GM21825 (cell line): Measurements from ENCODE around the gene FXYD2.

ENCODE experiments used
- ATAC-seq: cut with Tn5 transposase; IDR thresholded peaks from one replicate; pipeline ENCODE4 v1.9.1; 2021; ENCODE audit warnings: mild to moderate bottlenecking, moderate library complexity; ENCODE audit not compliant: unreplicated experiment

The FXYD2 gene

DNA sequence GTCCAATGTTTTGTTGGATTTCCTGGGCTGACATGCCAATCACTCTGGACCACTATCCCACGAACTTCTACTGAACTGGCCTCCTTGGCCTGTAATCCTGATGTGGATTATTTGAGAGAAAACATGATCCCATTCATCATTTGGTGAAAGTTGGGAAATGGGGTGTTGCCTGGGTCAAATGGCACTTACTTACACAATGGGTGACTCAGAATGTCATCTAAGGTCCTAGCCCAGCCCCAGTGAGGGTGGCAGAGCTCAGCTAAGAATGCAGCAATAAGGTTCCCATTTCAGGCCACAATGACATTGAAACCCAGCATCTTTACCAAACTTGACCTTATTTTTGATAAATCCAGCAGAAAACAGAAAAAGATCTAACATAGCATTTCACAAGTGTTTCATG lies 19.5 kb downstream of the FXYD2 start:
- no peak for ATAC-seq

DNA sequence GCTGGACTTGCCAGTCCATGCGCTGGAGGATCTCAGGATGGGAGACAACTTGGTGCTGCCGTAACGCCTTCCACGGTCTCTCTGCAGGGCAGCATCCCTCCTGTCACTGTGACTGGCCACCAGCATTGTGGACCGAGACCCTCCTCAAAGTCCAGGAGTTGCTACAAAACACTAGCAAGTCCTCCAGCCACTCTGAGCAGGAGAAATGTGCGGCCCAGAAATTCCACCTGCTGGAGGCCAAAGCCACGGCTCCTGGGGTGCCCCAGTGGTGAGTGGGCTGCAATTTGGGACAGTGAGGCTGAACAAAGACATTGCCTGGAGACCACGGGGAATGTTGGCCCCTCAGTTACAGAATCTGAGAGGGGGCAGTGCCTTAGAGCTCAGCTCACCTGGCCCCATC lies 20.6 kb downstream of the FXYD2 start:
- no peak for ATAC-seq

DNA sequence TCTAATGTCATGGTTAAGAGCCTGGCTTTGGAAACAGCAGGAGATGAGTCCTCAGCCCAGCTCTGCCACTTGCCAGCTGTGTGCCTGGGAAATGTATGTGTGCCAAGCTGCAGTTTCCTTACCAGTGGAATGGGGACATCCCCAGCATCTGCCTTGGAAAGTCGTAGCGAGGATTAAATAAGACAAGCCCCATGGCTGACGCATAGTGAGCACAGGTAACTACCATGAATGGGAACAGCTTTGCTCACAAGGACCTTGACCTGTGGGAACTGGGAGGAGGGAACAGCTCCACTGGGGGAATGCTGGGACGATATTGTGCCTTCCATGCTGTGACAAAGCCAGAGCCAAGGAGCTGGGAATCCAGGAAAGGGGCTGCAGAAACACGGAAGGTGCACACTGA lies 24.9 kb downstream of the FXYD2 start:
- no peak for ATAC-seq

DNA sequence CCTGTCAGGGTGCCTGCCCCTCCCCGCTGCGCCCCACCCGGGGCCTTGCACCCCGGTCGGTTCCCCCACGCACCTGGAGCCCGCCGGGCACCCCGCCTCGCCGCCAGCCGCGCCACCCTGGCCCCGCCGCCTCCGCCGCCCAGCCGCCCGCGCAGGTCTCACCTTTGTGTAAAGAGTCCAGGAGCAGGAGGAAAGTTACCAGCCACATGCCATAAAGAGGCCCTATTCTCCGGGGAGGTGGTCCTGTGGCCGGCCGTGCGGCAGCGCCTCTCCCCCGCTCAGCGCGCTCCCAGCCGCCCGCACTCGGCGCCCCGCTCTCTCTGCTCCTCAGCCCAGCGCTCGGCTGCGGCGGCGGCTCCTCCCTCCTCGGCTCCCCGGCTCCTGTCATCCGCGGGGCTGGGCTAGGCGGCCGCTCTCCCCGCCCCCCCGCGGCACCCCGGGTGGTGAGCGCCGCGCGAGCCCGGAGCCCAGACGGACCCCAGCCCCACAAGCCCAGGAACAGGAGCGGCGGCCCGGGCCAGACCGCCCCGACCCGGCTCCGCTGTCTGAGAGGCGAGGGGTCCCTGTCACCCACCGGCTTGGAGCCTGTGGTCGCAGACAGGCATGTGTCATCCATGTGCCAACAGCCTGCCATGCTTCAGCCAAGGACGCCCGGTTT lies 27.5 kb downstream of the FXYD2 start, which contains the start of gene DSCAML1:
DSCAML1 (minus strand) TSS at position 345 of the 658 bp plus-strand sequence; CDS start at position 208, 137 bp downstream.
- ATAC-seq: no peak

- ATAC-seq: no peak
Observed at GRCh38 chr11:117796456-117796871, 28.1 kb downstream of the FXYD2 start.

DNA sequence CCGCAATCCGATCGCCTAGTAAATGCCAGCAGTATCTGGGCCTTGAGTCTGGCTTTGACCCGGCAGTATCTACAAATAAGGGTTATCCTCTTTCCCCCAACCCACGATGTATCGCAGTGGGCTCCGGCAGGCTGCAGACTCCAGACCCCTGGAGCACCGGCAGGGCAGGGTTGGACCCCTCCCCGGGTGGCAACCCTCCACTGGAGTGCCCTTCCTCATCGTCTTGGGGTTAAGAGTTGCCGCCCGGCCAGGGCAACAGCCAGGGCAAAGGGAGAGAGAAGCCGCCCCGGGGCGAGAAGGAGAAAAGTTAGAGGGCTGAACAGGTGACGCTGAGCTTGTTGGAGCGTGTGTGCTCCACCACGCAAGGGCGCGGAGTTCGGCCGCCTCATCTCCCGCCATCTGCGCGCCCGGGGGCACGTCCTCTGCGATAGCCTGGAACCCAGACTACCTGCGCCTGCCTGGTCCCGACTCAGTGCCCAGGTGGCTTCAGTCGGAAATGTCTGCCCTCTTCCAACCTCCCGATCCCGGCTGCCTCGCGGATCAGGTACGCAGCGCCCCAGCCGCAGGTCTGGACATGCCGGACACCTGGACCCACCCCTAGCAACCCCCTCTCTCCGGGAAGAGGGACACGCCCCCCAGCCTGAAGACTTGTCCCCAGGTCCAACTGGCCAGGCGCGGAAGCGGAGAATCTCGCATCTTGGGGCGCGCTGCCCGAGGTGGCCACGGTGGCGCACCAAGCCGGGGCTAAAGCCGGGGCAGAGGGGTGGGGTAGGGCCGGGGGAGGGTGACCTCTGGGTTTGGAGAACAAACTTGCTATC lies 28.7 kb downstream of the FXYD2 start:
- ATAC-seq: no peak

DNA sequence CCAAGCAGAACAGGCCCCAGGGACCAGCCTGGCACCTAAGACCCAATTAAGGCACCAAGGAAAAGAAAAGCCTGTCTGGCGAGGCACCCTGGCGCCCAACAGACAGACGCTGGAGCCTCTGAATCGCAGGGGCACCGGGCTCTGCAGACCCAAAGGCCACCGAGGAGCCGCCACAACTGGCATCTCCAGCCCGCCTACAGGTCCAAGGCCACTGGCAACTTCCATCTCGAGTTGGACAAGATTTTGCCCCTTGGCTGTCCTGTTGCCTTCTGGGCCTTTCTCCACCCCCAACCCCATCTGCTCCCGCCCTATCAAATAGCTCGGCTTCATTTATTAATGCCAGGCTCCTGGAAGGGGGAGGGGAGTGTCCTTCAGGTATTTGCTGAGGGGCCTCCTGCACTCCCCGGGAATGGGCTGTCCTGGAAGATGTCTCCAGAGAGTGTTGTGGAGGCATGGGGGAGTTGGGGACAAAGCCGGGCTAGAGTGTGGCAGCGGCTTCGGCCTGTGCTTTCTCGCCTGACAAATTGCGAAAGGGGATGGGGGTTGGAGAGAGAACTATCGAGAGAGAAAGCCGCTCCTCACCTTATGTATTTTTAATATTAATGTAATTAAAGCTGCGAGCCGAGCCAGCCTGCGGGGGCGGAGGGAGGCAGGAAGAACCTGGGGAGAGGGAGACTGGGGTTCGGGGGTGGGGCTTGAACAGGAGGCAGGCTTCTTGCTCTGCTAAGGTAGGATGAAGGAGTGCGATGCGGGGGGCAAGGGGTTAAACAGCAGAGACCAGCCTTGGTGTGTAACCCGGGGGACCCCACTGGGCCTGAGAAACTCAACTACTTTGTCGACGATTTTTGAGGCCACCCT lies 29.5 kb downstream of the FXYD2 start:
- no peak for ATAC-seq

DNA sequence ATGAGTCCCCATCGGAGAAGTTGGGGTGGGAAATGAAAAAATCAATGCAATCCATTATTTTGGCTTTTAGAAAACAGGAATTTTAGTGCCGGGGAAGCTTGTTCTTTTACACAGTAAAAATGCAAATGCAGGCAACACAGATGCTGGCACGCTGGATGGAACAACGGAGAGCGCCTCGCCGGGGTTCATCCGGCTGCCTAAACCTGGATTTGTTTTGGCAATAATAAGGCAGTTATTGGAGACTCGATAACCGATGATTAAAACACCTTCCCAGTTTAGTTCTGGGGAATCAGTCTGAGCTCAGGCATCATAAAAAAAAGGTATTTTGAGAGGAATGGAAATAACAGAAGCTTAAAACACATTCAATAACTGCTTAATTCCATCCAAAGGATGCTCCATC lies 30.4 kb downstream of the FXYD2 start:
- no peak for ATAC-seq

DNA sequence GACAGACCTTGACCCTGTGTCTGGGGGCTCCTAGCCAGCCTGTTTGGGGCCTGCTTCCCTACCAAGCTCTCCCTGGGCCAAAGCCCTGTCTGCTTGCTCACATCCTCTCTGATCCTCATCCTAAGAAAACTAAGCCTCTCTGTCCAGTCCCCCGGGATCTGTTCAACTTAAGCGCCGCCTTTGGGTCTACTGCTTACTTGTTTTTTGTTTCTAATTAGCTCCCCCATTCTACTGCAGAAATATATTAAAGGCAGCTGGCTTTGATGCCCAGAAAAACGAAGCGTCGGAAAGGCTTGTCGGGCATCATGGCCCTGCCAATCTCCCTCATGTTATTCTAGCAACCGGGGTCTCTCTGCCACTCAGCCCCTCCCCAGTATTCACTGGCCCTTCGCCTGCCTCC lies 31.0 kb downstream of the FXYD2 start:
- no peak for ATAC-seq

DNA sequence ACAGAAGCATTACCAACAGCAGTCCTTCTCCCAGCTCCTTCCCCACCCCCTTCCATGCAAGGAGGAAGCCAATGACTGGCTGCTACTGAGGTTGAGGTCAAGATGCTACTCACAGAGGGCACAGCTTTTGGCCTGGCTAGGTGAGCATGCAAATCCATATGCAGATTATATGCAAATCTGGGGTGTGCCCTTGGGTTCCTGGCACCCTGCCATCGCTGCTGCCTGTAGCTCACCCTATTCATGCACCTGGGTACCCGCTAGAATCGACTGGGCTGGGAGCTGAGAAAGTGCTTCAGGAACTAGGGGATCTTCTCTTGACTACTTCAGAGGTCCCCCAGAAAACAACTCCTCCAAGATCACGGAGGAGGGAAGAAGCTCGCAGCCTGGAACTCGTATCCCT lies 31.6 kb downstream of the FXYD2 start:
- ATAC-seq: no peak

DNA sequence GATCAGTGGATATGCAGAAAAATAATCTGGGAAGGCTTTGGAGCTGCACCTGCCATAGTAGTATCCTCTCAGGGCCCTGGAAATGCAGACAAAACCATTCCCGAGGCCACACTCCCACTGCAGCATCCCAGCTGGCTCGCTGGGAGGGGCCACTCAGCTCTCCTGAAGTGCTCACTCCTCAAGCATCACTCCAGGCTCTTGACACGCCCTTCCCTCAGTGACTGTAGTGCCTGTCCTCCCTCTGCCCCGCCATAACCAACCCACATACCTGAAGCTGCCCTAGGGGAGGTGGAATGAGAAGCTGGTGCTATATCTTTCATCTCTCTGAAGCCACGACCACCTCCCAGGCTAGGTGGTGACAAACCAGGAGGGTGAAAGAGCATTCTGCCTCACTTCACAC lies 32.3 kb downstream of the FXYD2 start:
- no peak for ATAC-seq

DNA sequence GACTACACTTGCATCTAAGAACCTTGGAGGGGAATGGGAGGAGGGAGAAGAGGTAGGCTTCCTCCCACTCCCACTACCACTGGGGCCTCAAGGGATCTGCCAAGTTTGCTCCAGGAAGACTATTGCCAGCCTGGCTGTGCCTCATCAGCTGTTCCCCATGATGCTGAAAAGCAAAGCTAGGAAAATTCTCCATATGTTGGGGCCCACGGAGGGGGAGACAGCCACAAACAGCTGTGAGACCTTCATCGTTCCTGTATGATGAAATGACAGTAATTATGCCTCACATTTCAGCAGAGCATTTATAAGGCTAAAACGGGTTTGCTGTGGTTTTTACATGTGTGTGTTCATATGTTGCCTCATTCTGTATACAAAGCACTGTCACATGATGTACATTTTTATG lies 34.3 kb downstream of the FXYD2 start:
- ATAC-seq: no peak

DNA sequence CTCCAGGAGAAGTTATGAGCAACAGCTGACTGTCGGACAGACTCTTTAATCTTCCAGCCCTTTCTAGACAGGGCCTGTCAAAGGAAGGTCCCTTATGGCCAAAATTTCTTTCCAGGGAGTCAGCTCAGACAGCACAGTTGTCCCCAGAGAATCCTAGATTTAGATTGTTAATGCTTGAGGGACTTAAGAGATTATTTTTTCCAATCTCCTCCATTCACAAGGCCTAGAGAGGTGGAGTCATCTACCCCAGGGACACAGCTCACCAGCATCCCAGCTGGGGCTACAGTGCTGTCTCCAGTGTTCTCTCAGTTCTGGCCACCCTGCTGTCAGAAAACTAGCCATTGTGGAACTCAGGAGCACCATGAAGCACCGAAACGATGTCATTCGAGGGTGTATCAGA lies 35.3 kb downstream of the FXYD2 start:
- no peak for ATAC-seq

DNA sequence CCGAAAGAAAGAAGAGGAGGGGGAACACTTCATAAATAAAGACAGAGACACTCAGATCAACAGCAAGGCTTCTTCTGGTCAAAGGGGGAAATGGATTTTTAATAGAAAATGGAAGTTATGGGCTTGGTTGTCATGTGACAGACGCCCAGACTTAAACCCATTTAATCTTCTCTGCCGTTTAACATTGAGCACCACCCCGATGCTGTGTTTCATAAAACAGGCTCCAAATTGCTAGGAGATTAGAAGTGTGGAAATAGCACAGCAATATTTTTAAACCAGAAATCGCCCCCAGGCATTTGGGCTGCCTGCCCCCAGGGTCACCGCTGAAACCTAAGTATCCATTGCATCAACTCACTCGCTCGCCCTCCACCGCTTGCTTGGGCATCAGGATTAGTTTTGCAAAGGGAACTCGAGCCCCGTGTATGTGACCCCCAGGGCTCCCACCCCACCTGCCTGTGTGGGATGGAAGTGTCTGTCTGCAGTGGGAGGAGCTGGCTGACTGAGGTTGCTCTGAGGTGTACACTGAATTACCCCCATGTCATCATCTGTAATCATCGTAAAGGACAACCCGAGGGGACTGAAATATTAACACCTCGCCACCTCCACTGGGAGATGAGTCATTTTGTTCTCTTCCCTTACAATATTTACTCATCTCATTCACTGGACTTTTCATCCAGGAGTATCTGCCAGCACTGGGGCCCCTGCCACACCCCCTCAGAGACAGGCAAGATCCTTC lies 38.2 kb downstream of the FXYD2 start:
- no peak for ATAC-seq

DNA sequence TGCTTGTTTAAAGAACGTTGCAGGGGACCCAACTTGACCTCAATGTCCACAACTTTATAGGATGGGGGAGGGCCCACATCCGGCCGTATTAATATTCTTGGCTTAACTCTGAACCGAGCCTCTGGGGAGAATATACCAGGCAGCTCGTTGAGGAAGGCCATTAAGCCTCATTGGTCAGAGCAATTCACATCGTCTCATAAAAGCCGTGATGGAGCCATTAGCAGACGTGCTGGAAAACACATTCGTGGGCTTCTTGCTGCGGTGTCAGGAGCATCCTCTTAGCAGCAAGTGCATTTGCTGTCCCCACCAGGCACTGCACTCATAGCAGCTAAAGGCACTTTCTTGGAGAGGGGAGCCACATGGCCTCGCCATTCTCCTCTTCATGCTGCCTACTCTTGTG lies 42.4 kb downstream of the FXYD2 start:
- ATAC-seq: no peak

DNA sequence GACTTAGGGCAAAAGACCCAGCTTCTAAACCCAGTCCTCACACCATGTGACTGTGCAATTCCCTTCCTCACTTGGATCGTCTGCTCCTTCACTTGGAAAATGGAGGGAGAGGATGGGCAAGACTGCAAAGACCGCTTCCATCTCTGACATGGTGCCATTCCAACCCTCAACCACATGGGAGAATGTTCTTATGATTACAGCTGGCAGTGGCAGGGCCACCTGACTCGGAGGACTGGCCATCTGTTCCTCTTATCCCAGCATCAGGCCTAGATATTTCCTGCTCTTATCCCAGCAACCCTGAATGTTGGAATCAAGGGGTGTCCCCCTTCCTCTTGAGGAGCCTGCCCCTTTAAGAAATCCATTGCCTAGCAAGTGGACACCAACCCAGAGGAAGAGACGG lies 42.9 kb downstream of the FXYD2 start:
- no peak for ATAC-seq

DNA sequence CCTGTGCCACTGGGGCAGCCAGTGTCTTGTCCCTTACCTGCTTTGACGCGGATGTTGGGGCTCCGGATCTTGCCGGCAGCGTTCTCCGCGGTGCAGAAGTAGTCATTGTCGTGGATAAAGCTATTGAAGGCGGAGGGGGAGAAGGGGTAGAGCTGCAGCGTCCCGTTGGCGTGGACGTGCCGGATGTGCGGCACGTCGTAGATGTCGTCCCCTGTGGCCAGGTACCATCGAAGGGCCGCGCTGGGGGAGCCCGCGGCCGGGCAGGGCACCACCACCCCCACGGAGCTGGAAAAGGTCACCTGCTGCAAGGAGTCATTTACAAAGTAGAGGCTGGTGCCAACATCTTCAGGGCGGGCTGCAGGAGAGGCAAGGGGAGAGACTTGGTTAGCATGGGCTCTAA lies 44.1 kb downstream of the FXYD2 start:
- ATAC-seq: no peak

- ATAC-seq: no peak
Observed at GRCh38 chr11:117774553-117774952, 50.0 kb downstream of the FXYD2 start.

DNA sequence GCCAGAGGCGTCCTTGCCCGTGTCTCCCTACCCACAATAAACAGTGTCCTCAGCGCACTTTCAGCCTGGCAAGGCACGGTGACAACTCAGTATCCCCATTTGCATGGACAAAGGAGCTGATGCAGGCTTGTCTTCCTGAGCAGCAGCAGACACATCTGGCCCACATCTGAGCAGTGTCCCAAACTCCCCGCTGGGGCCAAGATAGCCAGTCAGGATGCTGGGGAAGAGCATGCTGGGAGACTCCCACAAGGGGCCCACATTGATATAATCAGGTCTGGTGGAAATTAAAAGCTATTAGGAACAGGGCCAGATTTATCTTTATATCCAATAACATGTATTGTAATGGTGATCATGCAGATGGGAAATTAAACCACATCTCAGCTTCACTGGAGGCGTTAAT lies 52.2 kb downstream of the FXYD2 start:
- ATAC-seq: no peak

- ATAC-seq: no peak
Observed at GRCh38 chr11:117771841-117772240, 52.7 kb downstream of the FXYD2 start.

DNA sequence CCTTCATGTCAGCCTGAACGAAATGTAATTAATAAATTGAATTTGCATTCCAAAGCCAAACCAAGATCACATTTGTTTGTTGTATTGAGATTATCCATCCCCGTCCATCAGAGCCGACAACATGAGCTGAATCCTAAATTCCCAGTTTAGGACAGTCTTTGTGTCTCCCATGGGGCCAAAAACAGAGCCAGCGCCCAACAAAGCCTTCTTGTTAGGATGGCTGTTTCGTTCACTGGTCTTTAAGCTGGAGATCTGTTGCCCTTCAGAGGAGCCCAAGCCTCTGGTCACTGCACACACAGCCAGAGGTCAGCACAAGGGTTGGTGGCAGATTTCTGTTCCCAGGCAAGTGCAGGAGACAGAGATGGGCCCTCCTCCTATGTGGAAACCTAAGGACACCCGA lies 53.3 kb downstream of the FXYD2 start:
- ATAC-seq: no peak
